ENCODE results near the gene BANF1. TPM values are rescaled to one million over a fixed set of nuclear protein-coding genes. Genes with fewer than 3 reads are reported as not detected.

Gene BANF1
- total and polyA plus RNA-seq, 9 donors = 42.1 to 268 (median 207) TPM

DNA sequence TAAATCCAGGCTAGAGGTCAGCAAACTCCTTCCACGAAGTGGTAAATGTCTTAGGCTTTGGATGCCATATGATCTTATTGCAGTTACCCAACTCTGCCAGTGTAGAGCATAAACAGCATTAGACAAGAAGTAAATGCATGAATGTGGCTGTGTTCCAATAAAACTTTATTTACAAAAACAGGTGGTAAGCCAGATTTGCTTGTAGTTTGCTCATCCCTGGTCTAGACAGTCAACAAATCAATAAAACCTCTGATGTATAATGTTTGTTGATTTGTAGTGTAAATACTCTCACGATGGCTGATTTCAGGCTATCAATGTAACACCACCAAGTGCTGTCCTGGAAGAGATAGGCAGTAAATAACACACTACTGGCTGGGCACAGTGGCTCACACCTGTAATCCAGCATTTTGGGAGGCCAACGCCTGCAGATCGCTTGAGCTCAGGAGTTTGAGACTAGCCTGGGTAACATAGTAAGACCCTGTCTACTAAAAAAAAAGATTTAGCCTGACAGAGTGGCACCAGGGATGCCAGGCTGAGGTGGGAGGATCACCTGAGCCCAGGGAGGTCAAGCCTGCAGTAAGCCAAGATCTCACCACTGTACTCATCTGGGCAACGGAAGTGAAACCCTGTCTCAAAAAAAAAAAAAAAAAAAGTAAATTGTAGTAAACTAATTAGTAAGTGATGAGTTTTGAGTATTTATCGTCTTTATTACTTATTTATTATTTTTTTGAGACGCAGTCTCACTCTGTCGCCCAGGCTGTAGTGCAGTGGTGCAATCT, 30.8 kb downstream of the BANF1 start:
- Histone ChIP-seq H3K4me3 (no peak overlapping the region), H3K27ac (no peak overlapping the region), H3K27me3 (no peaks in the 10 kb centered on the region), H3K9me3 (no peaks in the 10 kb centered on the region), H3K36me3 (no peaks in the 10 kb centered on the region), H3K4me1 (ENCODE audit: insufficient read depth) (no peaks in the 10 kb centered on the region)
- WGBS, 3 donors = 76 to 81% (median 76%) methylated on average over 8 of the region's 8 CpGs
- no peak for DNase-seq
- TF ChIP-seq POLR2A (IDR thresholded peaks at IDR 0.05) (no peak), EP300 (IDR thresholded peaks at IDR 0.05) (no peak)
- TF ChIP-seq, protein P1, sequence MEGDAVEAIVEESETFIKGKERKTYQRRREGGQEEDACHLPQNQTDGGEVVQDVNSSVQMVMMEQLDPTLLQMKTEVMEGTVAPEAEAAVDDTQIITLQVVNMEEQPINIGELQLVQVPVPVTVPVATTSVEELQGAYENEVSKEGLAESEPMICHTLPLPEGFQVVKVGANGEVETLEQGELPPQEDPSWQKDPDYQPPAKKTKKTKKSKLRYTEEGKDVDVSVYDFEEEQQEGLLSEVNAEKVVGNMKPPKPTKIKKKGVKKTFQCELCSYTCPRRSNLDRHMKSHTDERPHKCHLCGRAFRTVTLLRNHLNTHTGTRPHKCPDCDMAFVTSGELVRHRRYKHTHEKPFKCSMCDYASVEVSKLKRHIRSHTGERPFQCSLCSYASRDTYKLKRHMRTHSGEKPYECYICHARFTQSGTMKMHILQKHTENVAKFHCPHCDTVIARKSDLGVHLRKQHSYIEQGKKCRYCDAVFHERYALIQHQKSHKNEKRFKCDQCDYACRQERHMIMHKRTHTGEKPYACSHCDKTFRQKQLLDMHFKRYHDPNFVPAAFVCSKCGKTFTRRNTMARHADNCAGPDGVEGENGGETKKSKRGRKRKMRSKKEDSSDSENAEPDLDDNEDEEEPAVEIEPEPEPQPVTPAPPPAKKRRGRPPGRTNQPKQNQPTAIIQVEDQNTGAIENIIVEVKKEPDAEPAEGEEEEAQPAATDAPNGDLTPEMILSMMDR (IDR thresholded peaks at IDR 0.05) = no peak
- intact Hi-C loops (cut with DNase I) = no loop called here

DNA sequence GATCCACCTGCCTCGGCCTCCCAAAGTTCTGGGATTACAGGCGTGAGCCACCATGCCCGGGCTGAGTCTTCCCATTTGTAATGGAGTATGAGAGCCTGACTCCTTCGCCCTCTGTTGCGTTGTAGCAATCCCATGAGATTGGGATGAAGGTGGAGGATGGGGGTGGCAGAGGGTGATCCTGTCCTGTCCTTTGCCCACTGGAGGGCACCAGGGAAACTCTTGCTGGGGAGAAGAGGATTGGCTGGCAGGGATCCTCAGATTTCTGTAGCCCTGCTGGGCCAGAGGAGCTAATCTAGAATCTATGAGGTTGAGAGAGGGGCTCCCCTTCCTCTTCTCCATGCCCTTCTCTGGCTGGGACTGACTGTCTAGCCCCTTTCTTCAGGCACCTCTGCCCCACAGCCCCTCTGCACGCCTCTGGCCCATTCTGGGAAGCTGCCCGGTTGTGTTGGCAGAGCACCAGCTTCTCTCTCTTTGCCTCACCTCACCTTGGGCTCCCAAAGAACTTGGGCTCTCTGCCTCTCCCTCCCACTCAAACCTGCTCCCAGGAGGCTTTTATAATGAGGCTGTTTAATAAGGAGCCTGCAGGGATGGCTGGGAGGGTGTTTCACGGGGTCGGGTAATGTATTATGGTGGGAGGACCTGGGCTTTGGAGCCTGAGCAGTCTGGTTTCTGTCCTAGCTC, 33.5 kb downstream of the BANF1 start:
- no peak for DNase-seq
- Histone ChIP-seq H3K4me1 (ENCODE audit: insufficient read depth) (no peaks in the 10 kb centered on the region), H3K36me3 (no peaks in the 10 kb centered on the region), H3K27ac (no peak overlapping the region), H3K27me3 (no peaks in the 10 kb centered on the region), H3K4me3 (no peak overlapping the region), H3K9me3 (no peaks in the 10 kb centered on the region)
- TF ChIP-seq EP300 (IDR thresholded peaks at IDR 0.05) = no peak
- TF ChIP-seq POLR2A (IDR thresholded peaks at IDR 0.05) = no peak
- TF ChIP-seq, protein P1 (IDR thresholded peaks at IDR 0.05) = no peak
- 48 to 60% (median 56%) methylated on average over 9 of the region's 9 CpGs for WGBS, 3 donors
- intact Hi-C loops (cut with DNase I) = no loop called here

DNA sequence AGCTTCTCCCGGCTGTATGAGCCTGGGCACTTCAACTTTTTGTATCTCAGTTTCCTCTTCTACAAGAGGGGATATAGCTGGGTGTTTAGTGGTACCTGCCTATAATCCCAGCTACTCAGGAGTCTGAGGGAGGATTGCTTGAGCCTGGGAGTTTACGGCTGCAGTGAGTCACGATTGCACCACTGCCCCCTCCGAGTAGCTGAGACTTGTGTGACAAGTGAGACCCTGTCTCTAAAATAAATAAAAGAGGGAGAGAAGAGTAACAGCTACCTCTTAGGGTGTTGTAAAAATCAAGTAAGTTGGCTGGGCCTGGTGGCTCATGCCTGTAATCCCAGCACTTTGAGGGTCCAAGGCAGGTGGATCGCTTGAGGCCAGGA, 34.0 kb downstream of the BANF1 start:
- intact Hi-C loops (cut with DNase I) = no loop called here
- H3K27ac ChIP-seq = no peak overlapping the region

DNA sequence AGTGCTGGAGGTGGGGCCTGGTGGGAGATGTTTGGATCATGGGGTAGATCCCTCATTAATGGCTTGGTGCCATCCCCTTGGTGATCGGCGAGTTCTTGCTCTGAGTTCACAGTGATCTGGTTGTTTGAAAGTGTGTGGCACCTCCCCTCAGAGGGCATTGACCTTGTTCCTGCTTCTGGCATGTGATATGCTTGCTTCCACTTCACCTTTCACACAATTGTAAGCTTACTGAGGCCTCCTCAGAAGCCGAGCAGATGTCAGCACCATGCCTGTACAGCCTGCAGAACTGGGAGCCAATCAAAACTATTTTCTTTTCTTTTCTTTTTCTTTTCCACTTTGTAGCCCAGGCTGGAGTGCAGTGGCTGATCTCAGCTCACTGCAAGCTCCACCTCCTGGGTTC, 35.0 kb downstream of the BANF1 start:
- Histone ChIP-seq H3K36me3 (no peaks in the 10 kb centered on the region), H3K27ac (no peak overlapping the region), H3K9me3 (no peaks in the 10 kb centered on the region), H3K27me3 (no peaks in the 10 kb centered on the region), H3K4me1 (ENCODE audit: insufficient read depth) (no peaks in the 10 kb centered on the region), H3K4me3 (no peak overlapping the region)
- intact Hi-C loops (cut with DNase I) = no loop called here
- TF ChIP-seq EP300 (IDR thresholded peaks at IDR 0.05) (no peak), POLR2A (IDR thresholded peaks at IDR 0.05) (no peak)
- TF ChIP-seq, protein P1 (IDR thresholded peaks at IDR 0.05) = no peak
- no peak for DNase-seq
- 84 to 94% (median 94%) methylated on average over 3 of the region's 3 CpGs for WGBS, 3 donors

More for the DNA sequence above, 34.0 kb downstream of the BANF1 start:
- Histone ChIP-seq H3K27me3 (no peaks in the 10 kb centered on the region), H3K4me3 (no peak overlapping the region), H3K36me3 (no peaks in the 10 kb centered on the region), H3K9me3 (no peaks in the 10 kb centered on the region), H3K4me1 (ENCODE audit: insufficient read depth) (no peaks in the 10 kb centered on the region)
- 44 to 68% (median 57%) methylated on average over 5 of the region's 5 CpGs for WGBS, 3 donors
- no peak for DNase-seq
- TF ChIP-seq, protein P1 (IDR thresholded peaks at IDR 0.05) = no peak
- no peak for TF ChIP-seq EP300 (IDR thresholded peaks at IDR 0.05)
